Measurements from ENCODE around the gene HERC5.

DNA sequence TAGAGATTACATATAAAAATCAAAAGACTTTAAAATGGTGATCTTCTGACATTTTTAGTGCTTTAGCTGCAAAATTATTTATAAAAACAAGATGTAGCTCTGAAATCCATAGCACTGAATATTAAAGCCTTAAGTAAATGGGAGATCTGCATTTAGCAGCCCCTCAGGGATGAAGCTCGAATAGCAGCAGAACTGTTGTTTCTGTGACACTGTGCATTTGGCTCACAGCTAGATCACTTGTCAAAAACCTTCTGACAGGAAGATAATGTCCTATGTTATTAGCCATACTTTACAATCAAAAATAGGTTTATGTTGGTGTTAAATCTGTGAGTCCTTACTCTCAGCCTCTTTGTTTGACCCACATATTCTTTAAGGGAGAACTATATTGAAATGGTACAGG, 80.8 kb downstream of the HERC5 start:
- TF ChIP-seq, protein P1, sequence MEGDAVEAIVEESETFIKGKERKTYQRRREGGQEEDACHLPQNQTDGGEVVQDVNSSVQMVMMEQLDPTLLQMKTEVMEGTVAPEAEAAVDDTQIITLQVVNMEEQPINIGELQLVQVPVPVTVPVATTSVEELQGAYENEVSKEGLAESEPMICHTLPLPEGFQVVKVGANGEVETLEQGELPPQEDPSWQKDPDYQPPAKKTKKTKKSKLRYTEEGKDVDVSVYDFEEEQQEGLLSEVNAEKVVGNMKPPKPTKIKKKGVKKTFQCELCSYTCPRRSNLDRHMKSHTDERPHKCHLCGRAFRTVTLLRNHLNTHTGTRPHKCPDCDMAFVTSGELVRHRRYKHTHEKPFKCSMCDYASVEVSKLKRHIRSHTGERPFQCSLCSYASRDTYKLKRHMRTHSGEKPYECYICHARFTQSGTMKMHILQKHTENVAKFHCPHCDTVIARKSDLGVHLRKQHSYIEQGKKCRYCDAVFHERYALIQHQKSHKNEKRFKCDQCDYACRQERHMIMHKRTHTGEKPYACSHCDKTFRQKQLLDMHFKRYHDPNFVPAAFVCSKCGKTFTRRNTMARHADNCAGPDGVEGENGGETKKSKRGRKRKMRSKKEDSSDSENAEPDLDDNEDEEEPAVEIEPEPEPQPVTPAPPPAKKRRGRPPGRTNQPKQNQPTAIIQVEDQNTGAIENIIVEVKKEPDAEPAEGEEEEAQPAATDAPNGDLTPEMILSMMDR (conservative IDR thresholded peaks at IDR 0.05 in 1 of 2, IDR thresholded peaks at IDR 0.05 in 1 of 2; ENCODE audit: low read depth in 1 of 2, low read length in 2 of 2) = no peak
- TF ChIP-seq EZH2 (IDR thresholded peaks at IDR 0.05; ENCODE audit: low read length, missing control alignments) = no peak
